Smooth muscle cell of the coronary artery (primary cell): ENCODE data around the gene PTGDS. TPM values are rescaled to one million over a fixed set of nuclear protein-coding genes. Genes with fewer than 3 reads are reported as not detected.

Experiments
- total RNA-seq: library from RNA; depleted of rRNA; stranded (reverse); fragments of >200 nt; gene quantifications from 2 replicates; pipeline ENCODE4 v1.2.3, GENCODE V29; 2014; ENCODE audit warnings: low replicate concordance

PTGDS gene
- total RNA-seq: 1.1 and 33.0 TPM in 2 replicates

GRCh38 chr9:136977223-136977622, at the start of gene PTGDS:
Gene PTGDS (plus strand): TSS chr9:136977504. CDS start chr9:136977579, 75 bp downstream.

GRCh38 chr9:136944519-136945332, 32.6 kb upstream of the PTGDS start, which contains the start of the genes C8G and FBXW5:
Gene C8G (plus strand): TSS chr9:136945243. CDS start chr9:136945321, 78 bp downstream.
Gene FBXW5 (minus strand): TSS chr9:136944738. CDS start chr9:136944083, 655 bp downstream.

GRCh38 chr9:136951541-136952320, 25.6 kb upstream of the PTGDS start, which contains the start of gene LCN12:
Gene LCN12 (plus strand): TSS chr9:136952273. CDS start chr9:136952328, 55 bp downstream.

GRCh38 chr9:136982232-136983051, 5.1 kb downstream of the PTGDS start, which contains the start of gene LCNL1:
Gene LCNL1 (plus strand): TSS chr9:136982993. CDS start chr9:136983587, 594 bp downstream.

GRCh38 chr9:136991993-136992818, 14.9 kb downstream of the PTGDS start, which contains the start of gene PAXX:
Gene PAXX (plus strand): TSS chr9:136992422. CDS start chr9:136992444, 22 bp downstream.

GRCh38 chr9:136996361-136997292, 19.3 kb downstream of the PTGDS start, which contains the start of gene CLIC3:
Gene CLIC3 (minus strand): TSS chr9:136996568. CDS start chr9:136996543, 25 bp downstream.

GRCh38 chr9:137027369-137028262, 50.3 kb downstream of the PTGDS start, which contains the start of gene ABCA2:
Gene ABCA2 (minus strand): TSS chr9:137028237. CDS start chr9:137028140, 97 bp downstream.

Other genes with a start within 250 kb of the PTGDS start
- gene LCN10, start 234.6 kb upstream of the PTGDS start, total RNA-seq: not detected in 2 replicates
- not detected in 2 replicates for gene LCN6, start 229.0 kb upstream of the PTGDS start, total RNA-seq
- not detected in 2 replicates for gene LCN8, start 219.3 kb upstream of the PTGDS start, total RNA-seq
- gene LCN15, start 213.0 kb upstream of the PTGDS start, total RNA-seq: not detected in 2 replicates
- 36.9 and 88.0 TPM in 2 replicates for gene TMEM141, start 186.2 kb upstream of the PTGDS start, total RNA-seq
- 0.30 and 2.2 TPM in 2 replicates for gene CCDC183, start 181.2 kb upstream of the PTGDS start, total RNA-seq
- gene RABL6, start 169.6 kb upstream of the PTGDS start, total RNA-seq: 45.7 and 60.1 TPM in 2 replicates
- gene AJM1, start 135.0 kb upstream of the PTGDS start, total RNA-seq: 0.90 and 1.6 TPM in 2 replicates
- gene PHPT1, start 128.1 kb upstream of the PTGDS start, total RNA-seq: 229 and 269 TPM in 2 replicates
- 0.59 and 0.75 TPM in 2 replicates for gene MAMDC4, start 125.2 kb upstream of the PTGDS start, total RNA-seq
- 483 and 575 TPM in 2 replicates for gene EDF1, start 111.2 kb upstream of the PTGDS start, total RNA-seq
- gene TRAF2, start 91.0 kb upstream of the PTGDS start, total RNA-seq: 6.7 and 9.3 TPM in 2 replicates
- 139 and 223 TPM in 2 replicates for gene FBXW5, start 32.8 kb upstream of the PTGDS start, total RNA-seq
- not detected in 2 replicates for gene C8G, start 32.3 kb upstream of the PTGDS start, total RNA-seq
- not detected in 2 replicates for gene LCN12, start 25.2 kb upstream of the PTGDS start, total RNA-seq
- 0.15 and 6.1 TPM in 2 replicates for gene LCNL1, start 5.5 kb downstream of the PTGDS start, total RNA-seq
- 4.6 and 11.6 TPM in 2 replicates for gene PAXX, start 14.9 kb downstream of the PTGDS start, total RNA-seq
- 1.3 and 4.6 TPM in 2 replicates for gene CLIC3, start 19.1 kb downstream of the PTGDS start, total RNA-seq
- 13.4 and 39.3 TPM in 2 replicates for gene ABCA2, start 50.7 kb downstream of the PTGDS start, total RNA-seq
- gene FUT7, start 54.6 kb downstream of the PTGDS start, total RNA-seq: not detected in 2 replicates
- gene NPDC1, start 68.7 kb downstream of the PTGDS start, total RNA-seq: 9.5 and 11.6 TPM in 2 replicates
- gene ENTPD2, start 76.6 kb downstream of the PTGDS start, total RNA-seq: not detected in 2 replicates
- under 0.01 and 2.2 TPM in 2 replicates for gene SAPCD2, start 93.1 kb downstream of the PTGDS start, total RNA-seq
- 12.3 and 12.9 TPM in 2 replicates for gene UAP1L1, start 100.0 kb downstream of the PTGDS start, total RNA-seq
- gene MAN1B1, start 109.5 kb downstream of the PTGDS start, total RNA-seq: 69.0 and 76.6 TPM in 2 replicates
- 93.0 and 99.2 TPM in 2 replicates for gene DPP7, start 137.2 kb downstream of the PTGDS start, total RNA-seq
- under 0.01 TPM in 1 of 2 replicates, not detected in the other for gene GRIN1, start 161.7 kb downstream of the PTGDS start, total RNA-seq
- not detected in 2 replicates for gene LRRC26, start 192.5 kb downstream of the PTGDS start, total RNA-seq
- not detected in 2 replicates for gene TMEM210, start 194.6 kb downstream of the PTGDS start, total RNA-seq
- 20.3 and 24.0 TPM in 2 replicates for gene ANAPC2, start 211.1 kb downstream of the PTGDS start, total RNA-seq
- 52.3 and 82.1 TPM in 2 replicates for gene SSNA1, start 211.2 kb downstream of the PTGDS start, total RNA-seq
- gene TPRN, start 223.2 kb downstream of the PTGDS start, total RNA-seq: 1.5 and 4.6 TPM in 2 replicates
- gene TMEM203, start 228.1 kb downstream of the PTGDS start, total RNA-seq: 23.2 and 25.3 TPM in 2 replicates
- 1.6 and 3.2 TPM in 2 replicates for gene NDOR1, start 228.2 kb downstream of the PTGDS start, total RNA-seq
- gene RNF208, start 244.7 kb downstream of the PTGDS start, total RNA-seq: not detected in 2 replicates
- 0.12 and 0.30 TPM in 2 replicates for gene CYSRT1, start 247.7 kb downstream of the PTGDS start, total RNA-seq
- gene RNF224, start 250.0 kb downstream of the PTGDS start, total RNA-seq: under 0.01 TPM in 1 of 2 replicates, not detected in the other